HepG2 (cell line): Measurements from ENCODE around the gene SPSB1. TPM values are rescaled to one million over a fixed set of nuclear protein-coding genes. Genes with fewer than 3 reads are reported as not detected.

Experiments
- CHD2 ChIP-seq: IDR thresholded peaks from 2 replicates; pipeline ENCODE4 v1.6.1; 2011; ENCODE audit warnings: low read depth, low read length, improper control_type of control experiment
- ELF4 ChIP-seq: sonication (generic); formaldehyde crosslinking; IDR thresholded peaks from 2 replicates; pipeline ENCODE4 v1.5.0; 2020; ENCODE audit warnings: missing genetic modification reagents, mild to moderate bottlenecking, moderate library complexity, borderline replicate concordance
- HNRNPK ChIP-seq: fragments of 200-400 bp; formaldehyde crosslinking; IDR thresholded peaks from 2 replicates; pipeline ENCODE4 v1.6.1; 2018; ENCODE audit warnings: low read length, low read depth, moderate library complexity, mild to moderate bottlenecking; ENCODE audit not compliant: poor library complexity, severe bottlenecking
- HNRNPL ChIP-seq: fragments of 200-400 bp; formaldehyde crosslinking; IDR thresholded peaks from 2 replicates; pipeline ENCODE4 v1.6.1; 2017; ENCODE audit warnings: mild to moderate bottlenecking, low read depth, low read length
- HOXA9 ChIP-seq: sonication (generic); formaldehyde crosslinking; IDR thresholded peaks from 2 replicates; pipeline ENCODE4 v1.8.1; 2022; ENCODE audit warnings: missing genetic modification reagents, mild to moderate bottlenecking, moderate library complexity, borderline replicate concordance
- MED1 ChIP-seq: sonication (generic); formaldehyde crosslinking; IDR thresholded peaks from 2 replicates; pipeline ENCODE4 v1.4.0; 2020; ENCODE audit warnings: missing genetic modification reagents
- POLR2G ChIP-seq: fragments of 200-400 bp; formaldehyde crosslinking; IDR thresholded peaks from 2 replicates; pipeline ENCODE4 v1.6.1; 2018; ENCODE audit warnings: mild to moderate bottlenecking, low read depth, low read length, moderate library complexity
- RBAK ChIP-seq: sonication (generic); formaldehyde crosslinking; IDR thresholded peaks from 2 replicates; pipeline ENCODE4 v1.5.1; 2020; ENCODE audit warnings: mild to moderate bottlenecking, missing genetic modification reagents
- REST ChIP-seq, 2 experiments: IDR thresholded peaks; 2 replicates each; pipeline ENCODE4 v1.6.1; 2011 to 2012; ENCODE audit warnings: low read length in 2 of 2, borderline replicate concordance in 1 of 2, low read depth in 1 of 2, mild to moderate bottlenecking in 1 of 2, moderate library complexity in 1 of 2
- SOX5 ChIP-seq: IDR thresholded peaks from 2 replicates; pipeline ENCODE4 v1.6.1; 2016; ENCODE audit warnings: borderline replicate concordance
- SRSF4 ChIP-seq: fragments of 200-400 bp; formaldehyde crosslinking; IDR thresholded peaks from one replicate; pipeline ENCODE4 v1.6.1; 2018; ENCODE audit warnings: mild to moderate bottlenecking, low read depth, low read length, moderate library complexity; ENCODE audit not compliant: poor library complexity, severe bottlenecking
- ZNF329 ChIP-seq: sonication (generic); formaldehyde crosslinking; IDR thresholded peaks from 2 replicates; pipeline ENCODE4 v1.9.0; 2021; ENCODE audit warnings: low read depth, mild to moderate bottlenecking, missing genetic modification reagents
- ZNF589 ChIP-seq: sonication (generic); formaldehyde crosslinking; conservative IDR thresholded peaks from 2 replicates; pipeline ENCODE4 v1.8.0; 2022; ENCODE audit warnings: mild to moderate bottlenecking, moderate library complexity, missing genetic modification reagents
- ZNF749 ChIP-seq: sonication (generic); formaldehyde crosslinking; IDR thresholded peaks from 2 replicates; pipeline ENCODE4 v1.8.0; 2022; ENCODE audit warnings: mild to moderate bottlenecking, missing genetic modification reagents, moderate library complexity, borderline replicate concordance
- ZNF792 ChIP-seq: IDR thresholded peaks from 2 replicates; pipeline ENCODE4 v1.6.1; 2016
- ZSCAN12 ChIP-seq: sonication (generic); formaldehyde crosslinking; IDR thresholded peaks from 2 replicates; pipeline ENCODE4 v1.9.0; 2021; ENCODE audit warnings: mild to moderate bottlenecking, missing genetic modification reagents
- polyA plus RNA-seq, 8 experiments: library from polyadenylated mRNA; depleted of rRNA in 3 of 8; stranded (reverse) in 7 of 8; unstranded in 1 of 8; fragments of >200 nt; fragmentation: Illumina TruSeq in 4 of 8; extraction: Trizol in 4 of 8; gene quantifications; 2 replicates each; pipeline versions ENCODE4 v1.2.1 to v1.2.3, GENCODE V29; 2011 to 2016; ENCODE audit warnings: low read depth in 4 of 8, missing spikeins in 1 of 8, mixed read lengths in 1 of 8; ENCODE audit not compliant: insufficient read depth in 1 of 8
- total RNA-seq, 5 experiments: library from RNA; depleted of rRNA; stranded (reverse); fragments of >200 nt; fragmentation: Illumina TruSeq; extraction: Trizol; gene quantifications; 2 replicates each; pipeline ENCODE4 v1.2.3, GENCODE V29; 2016; ENCODE audit warnings: low read depth in 1 of 5

The SPSB1 gene
- total and polyA plus RNA-seq, 2 of the 13 experiments (the other 11 are each of a cell fraction or from before 2014, with no cell fraction given), result 5.0 to 8.0 TPM

DNA sequence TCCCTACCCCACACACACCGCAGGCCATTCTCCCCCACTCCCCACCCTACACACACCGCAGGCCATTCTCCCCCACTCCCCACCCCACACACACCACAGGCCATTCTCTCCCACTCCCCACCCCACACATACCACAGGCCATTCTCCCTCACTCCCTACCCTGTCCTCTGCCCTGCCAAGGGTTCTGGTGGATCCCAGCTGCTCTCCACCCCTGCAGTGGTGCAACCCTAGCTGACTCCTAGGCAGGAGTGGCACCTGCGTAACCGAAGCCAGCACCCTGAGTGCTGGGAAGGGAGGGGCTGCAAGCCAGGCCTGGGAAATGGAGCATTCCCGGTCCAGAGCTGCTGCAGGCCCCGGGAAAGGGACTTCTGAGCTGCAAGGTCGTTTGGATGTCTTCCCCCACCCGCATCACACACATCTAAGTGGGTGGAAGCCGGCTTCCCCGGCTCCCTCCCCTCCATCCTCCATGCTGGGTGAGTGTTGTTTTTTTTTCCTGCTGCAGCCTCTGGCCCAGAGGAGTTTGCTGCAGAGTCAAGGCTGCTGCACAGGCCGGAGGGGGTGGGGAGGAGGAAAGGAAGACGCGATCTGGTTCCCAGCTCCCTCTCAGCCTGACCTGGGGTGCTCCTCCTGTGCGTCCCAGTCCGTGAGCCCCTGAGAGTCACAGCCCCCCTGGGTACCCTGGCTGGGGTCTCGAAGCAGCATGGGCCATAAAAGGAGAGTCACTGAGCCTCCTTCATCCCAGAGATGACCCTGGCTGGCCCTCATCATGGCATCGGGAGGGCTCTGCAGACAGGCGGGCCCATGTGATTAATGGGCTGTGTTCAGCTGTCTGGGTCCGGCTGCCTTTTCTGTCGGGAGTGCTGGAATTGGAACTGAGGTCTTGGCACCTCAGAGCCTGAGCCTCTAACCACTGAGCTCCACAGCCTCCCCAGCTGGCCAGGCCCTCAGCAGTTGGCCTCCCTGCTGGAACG is 42.0 kb upstream of the SPSB1 start (continued):
- no peak for TF ChIP-seq HOXA9
- TF ChIP-seq ZSCAN12 (CRISPR knock-in tag), result no peak
- no peak for TF ChIP-seq SOX5 (CRISPR knock-in tag)
- TF ChIP-seq SRSF4, result no peak
- no peak for TF ChIP-seq REST (IDR thresholded peaks at IDR 0.05; ENCODE audit: borderline replicate concordance in 1 of 2, low read depth in 1 of 2, low read length in 2 of 2)
- TF ChIP-seq ZNF749, result no peak
- TF ChIP-seq HNRNPK, result peak; percentile 16
- TF ChIP-seq ZNF329 (CRISPR knock-in tag), result no peak
- TF ChIP-seq ZNF589 (CRISPR knock-in tag), result no peak
- TF ChIP-seq RBAK (CRISPR knock-in tag), result no peak
- 0 out of 2 replicates have a peak, but pooled peaks have one; percentile 43 for TF ChIP-seq POLR2G
- no peak for TF ChIP-seq MED1 (CRISPR knock-in tag)
- 0 out of 2 replicates have a peak, but pooled peaks have one; percentile 34 for TF ChIP-seq HNRNPL
- no peak for TF ChIP-seq ELF4
- TF ChIP-seq CHD2, result no peak; the same call in 1 of the 2 replicates
- peak; percentile 7; the same call in 1 of the 2 replicates for TF ChIP-seq ZNF792 (CRISPR knock-in tag)
